Measurements from ENCODE around the gene NCBP2L. TPM values are rescaled to one million over a fixed set of nuclear protein-coding genes. Genes with fewer than 3 reads are reported as not detected.

Gene NCBP2L
- total and polyA plus RNA-seq, 2 donors (not counting 1 experiment from before 2014, with no cell fraction given) = not detected

DNA sequence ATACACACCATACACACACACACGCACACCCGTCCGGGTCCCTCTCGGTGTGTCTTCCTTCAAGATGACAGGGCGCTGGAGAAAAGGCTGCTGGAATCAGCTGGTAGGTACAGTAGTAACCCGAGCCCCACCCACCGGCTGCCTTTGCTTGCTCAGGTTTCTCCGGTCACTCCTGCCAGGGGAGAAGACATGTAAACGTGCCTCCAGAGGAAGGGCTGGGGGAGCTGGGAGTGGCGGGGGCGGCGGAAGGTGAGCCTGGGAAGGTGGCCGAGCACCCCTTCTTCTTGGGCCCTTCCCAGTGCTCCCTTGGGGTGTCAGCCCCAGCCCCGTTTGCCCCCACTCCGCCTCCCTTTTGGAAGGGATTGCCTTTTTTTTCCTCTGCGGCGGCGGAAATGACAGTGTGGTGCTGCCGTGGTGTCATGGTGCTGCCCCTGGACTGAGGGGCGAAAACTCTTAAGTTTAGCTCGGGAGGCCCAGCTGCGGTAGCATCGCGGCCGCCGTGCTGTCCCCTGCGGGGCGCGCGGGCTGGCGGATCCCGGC is 48.2 kb downstream of the NCBP2L start, which contains the start of gene MID2:
MID2 (plus strand) TSS at position 169 of the 540 bp plus-strand sequence. CDS start 561 bp downstream, outside the sequence.
- peak; percentile 30 to 55 for DNase-seq (ENCODE audit: low read depth in 2 of 2)
- no peaks in the 10 kb centered on the region for H3K79me2 ChIP-seq (ENCODE audit: control insufficient read depth, insufficient read depth, low read length)
- H3K9me3 ChIP-seq (ENCODE audit: control insufficient read depth, insufficient read depth, low read depth, low read length) = no peaks in the 10 kb centered on the region
- no peaks in the 10 kb centered on the region for H3K4me1 ChIP-seq (ENCODE audit: control insufficient read depth, extremely low read depth, insufficient read depth, low read length)
- peak within 1 kb of the TSS; percentile 51 for H3K27ac ChIP-seq (ENCODE audit: insufficient read depth, low read length)
- TF ChIP-seq, protein P1, sequence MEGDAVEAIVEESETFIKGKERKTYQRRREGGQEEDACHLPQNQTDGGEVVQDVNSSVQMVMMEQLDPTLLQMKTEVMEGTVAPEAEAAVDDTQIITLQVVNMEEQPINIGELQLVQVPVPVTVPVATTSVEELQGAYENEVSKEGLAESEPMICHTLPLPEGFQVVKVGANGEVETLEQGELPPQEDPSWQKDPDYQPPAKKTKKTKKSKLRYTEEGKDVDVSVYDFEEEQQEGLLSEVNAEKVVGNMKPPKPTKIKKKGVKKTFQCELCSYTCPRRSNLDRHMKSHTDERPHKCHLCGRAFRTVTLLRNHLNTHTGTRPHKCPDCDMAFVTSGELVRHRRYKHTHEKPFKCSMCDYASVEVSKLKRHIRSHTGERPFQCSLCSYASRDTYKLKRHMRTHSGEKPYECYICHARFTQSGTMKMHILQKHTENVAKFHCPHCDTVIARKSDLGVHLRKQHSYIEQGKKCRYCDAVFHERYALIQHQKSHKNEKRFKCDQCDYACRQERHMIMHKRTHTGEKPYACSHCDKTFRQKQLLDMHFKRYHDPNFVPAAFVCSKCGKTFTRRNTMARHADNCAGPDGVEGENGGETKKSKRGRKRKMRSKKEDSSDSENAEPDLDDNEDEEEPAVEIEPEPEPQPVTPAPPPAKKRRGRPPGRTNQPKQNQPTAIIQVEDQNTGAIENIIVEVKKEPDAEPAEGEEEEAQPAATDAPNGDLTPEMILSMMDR (conservative IDR thresholded peaks at IDR 0.05 in 1 of 2, IDR thresholded peaks at IDR 0.05 in 1 of 2; ENCODE audit: low read depth in 1 of 2, low read length in 2 of 2) = no peak
- no peak for TF ChIP-seq EZH2 (IDR thresholded peaks at IDR 0.05; ENCODE audit: low read length, missing control alignments)
- H3K36me3 ChIP-seq (ENCODE audit: control insufficient read depth, insufficient read depth, low read length) = no peaks in the 10 kb centered on the region
- no peaks in the 10 kb centered on the region for H3K27me3 ChIP-seq (ENCODE audit: control insufficient read depth, insufficient read depth, low read length)
- H3K4me3 ChIP-seq (replicated peaks in 1 of 4; ENCODE audit: control extremely low read depth in 1 of 4, insufficient read depth in 1 of 4, low read depth in 3 of 4, low read length in 4 of 4) = peak within 1 kb of the TSS; percentile 21 to 52 (median 34)
- peak within 1 kb of the TSS; percentile 69 for H3K9ac ChIP-seq (ENCODE audit: insufficient read depth, low read length)
- H4K20me1 ChIP-seq (ENCODE audit: control insufficient read depth, extremely low read depth, insufficient read depth, low read length) = no peaks in the 10 kb centered on the region
- peak within 1 kb of the TSS; percentile 59 for H3K4me2 ChIP-seq (ENCODE audit: extremely low read depth, insufficient read depth, low read length)
- peak within 1 kb of the TSS; percentile 33 for H2AFZ ChIP-seq (ENCODE audit: low read length)

- no peaks in the 10 kb centered on the region for H3K36me3 ChIP-seq (ENCODE audit: control insufficient read depth, insufficient read depth, low read length)
Observed at GRCh38 chrX:107826238-107827029, 48.9 kb downstream of the NCBP2L start.

More at GRCh38 chrX:107826238-107827029, 48.9 kb downstream of the NCBP2L start:
- Histone ChIP-seq H3K27me3 (ENCODE audit: control insufficient read depth, insufficient read depth, low read length) (no peaks in the 10 kb centered on the region), H2AFZ (ENCODE audit: low read length) (peak overlapping the region; percentile 46), H3K79me2 (ENCODE audit: control insufficient read depth, insufficient read depth, low read length) (no peaks in the 10 kb centered on the region), H3K9ac (ENCODE audit: insufficient read depth, low read length) (peak overlapping the region; percentile 69), H4K20me1 (ENCODE audit: control insufficient read depth, extremely low read depth, insufficient read depth, low read length) (no peaks in the 10 kb centered on the region), H3K9me3 (ENCODE audit: control insufficient read depth, insufficient read depth, low read depth, low read length) (no peaks in the 10 kb centered on the region), H3K4me2 (ENCODE audit: extremely low read depth, insufficient read depth, low read length) (peak overlapping the region; percentile 71), H3K27ac (ENCODE audit: insufficient read depth, low read length) (peak overlapping the region; percentile 51), H3K4me3 (replicated peaks in 1 of 4; ENCODE audit: control extremely low read depth in 1 of 4, insufficient read depth in 1 of 4, low read depth in 3 of 4, low read length in 4 of 4) (peak overlapping the region; percentile 31 to 52 (median 40)), H3K4me1 (ENCODE audit: control insufficient read depth, extremely low read depth, insufficient read depth, low read length) (no peaks in the 10 kb centered on the region)
- peak; percentile 52 to 66 for DNase-seq (ENCODE audit: low read depth in 2 of 2)
- TF ChIP-seq EZH2 (IDR thresholded peaks at IDR 0.05; ENCODE audit: low read length, missing control alignments) = no peak
- TF ChIP-seq, protein P1 (conservative IDR thresholded peaks at IDR 0.05 in 1 of 2, IDR thresholded peaks at IDR 0.05 in 1 of 2; ENCODE audit: low read depth in 1 of 2, low read length in 2 of 2) = no peak
